ENCODE results near the gene ZFP90. TPM values are rescaled to one million over a fixed set of nuclear protein-coding genes. Genes with fewer than 3 reads are reported as not detected.
A peak's percentile ranks its signal among the peaks of the same experiment; 100 is the strongest.
"Not testable (repeated sequence)": the region's sequence is repeated elsewhere in the genome, so short reads cannot be mapped to it uniquely, and the experiment has no call there.

ZFP90 gene
- total RNA-seq, 1 donor = 22.5 TPM

GRCh38 chr16:68539711-68540239 lies 684 bp downstream of the ZFP90 start:
- H3K4me3 ChIP-seq (ENCODE audit: low read depth, low read length) = peak overlapping the region; percentile 90
- TF ChIP-seq CTCF (IDR thresholded peaks at IDR 0.05; ENCODE audit: insufficient read depth, low read depth, low read length) = no peak
- no peak for DNase-seq (ENCODE audit: low read depth)

GRCh38 chr16:68548947-68549346 lies 9.9 kb downstream of the ZFP90 start:
- H3K4me3 ChIP-seq (ENCODE audit: low read depth, low read length) = no peak overlapping the region
- TF ChIP-seq CTCF (IDR thresholded peaks at IDR 0.05; ENCODE audit: insufficient read depth, low read depth, low read length) = no peak
- no peak for DNase-seq (ENCODE audit: low read depth)

GRCh38 chr16:68553186-68553585 lies 14.1 kb downstream of the ZFP90 start:
- H3K4me3 ChIP-seq (ENCODE audit: low read depth, low read length) = no peak overlapping the region
- DNase-seq (ENCODE audit: low read depth) = no peak
- TF ChIP-seq CTCF (IDR thresholded peaks at IDR 0.05; ENCODE audit: insufficient read depth, low read depth, low read length) = no peak

GRCh38 chr16:68560341-68560740 lies 21.2 kb downstream of the ZFP90 start:
- not testable (repeated sequence) for DNase-seq (ENCODE audit: low read depth); H3K4me3 ChIP-seq (ENCODE audit: low read depth, low read length)

GRCh38 chr16:68563631-68564381 lies 24.7 kb downstream of the ZFP90 start:
- DNase-seq (ENCODE audit: low read depth) = no peak
- H3K4me3 ChIP-seq (ENCODE audit: low read depth, low read length) = no peak overlapping the region
- TF ChIP-seq CTCF (IDR thresholded peaks at IDR 0.05; ENCODE audit: insufficient read depth, low read depth, low read length) = no peak

GRCh38 chr16:68564382-68564985 lies 25.4 kb downstream of the ZFP90 start:
- no peak overlapping the region for H3K4me3 ChIP-seq (ENCODE audit: low read depth, low read length)
- TF ChIP-seq CTCF (IDR thresholded peaks at IDR 0.05; ENCODE audit: insufficient read depth, low read depth, low read length) = no peak
- DNase-seq (ENCODE audit: low read depth) = peak; percentile 7

GRCh38 chr16:68574479-68574878 lies 35.4 kb downstream of the ZFP90 start:
- TF ChIP-seq CTCF (IDR thresholded peaks at IDR 0.05; ENCODE audit: insufficient read depth, low read depth, low read length) = no peak
- DNase-seq (ENCODE audit: low read depth) = no peak
- no peak overlapping the region for H3K4me3 ChIP-seq (ENCODE audit: low read depth, low read length)
